ENCODE results near the gene SIRPB1. TPM values are rescaled to one million over a fixed set of nuclear protein-coding genes. Genes with fewer than 3 reads are reported as not detected.

Gene SIRPB1
- total and polyA plus RNA-seq, 10 of the 15 experiments (the other 5 are each of a cell fraction or from before 2014, with no cell fraction given), result 3.4 to 33.8 (median 14.1) TPM

DNA sequence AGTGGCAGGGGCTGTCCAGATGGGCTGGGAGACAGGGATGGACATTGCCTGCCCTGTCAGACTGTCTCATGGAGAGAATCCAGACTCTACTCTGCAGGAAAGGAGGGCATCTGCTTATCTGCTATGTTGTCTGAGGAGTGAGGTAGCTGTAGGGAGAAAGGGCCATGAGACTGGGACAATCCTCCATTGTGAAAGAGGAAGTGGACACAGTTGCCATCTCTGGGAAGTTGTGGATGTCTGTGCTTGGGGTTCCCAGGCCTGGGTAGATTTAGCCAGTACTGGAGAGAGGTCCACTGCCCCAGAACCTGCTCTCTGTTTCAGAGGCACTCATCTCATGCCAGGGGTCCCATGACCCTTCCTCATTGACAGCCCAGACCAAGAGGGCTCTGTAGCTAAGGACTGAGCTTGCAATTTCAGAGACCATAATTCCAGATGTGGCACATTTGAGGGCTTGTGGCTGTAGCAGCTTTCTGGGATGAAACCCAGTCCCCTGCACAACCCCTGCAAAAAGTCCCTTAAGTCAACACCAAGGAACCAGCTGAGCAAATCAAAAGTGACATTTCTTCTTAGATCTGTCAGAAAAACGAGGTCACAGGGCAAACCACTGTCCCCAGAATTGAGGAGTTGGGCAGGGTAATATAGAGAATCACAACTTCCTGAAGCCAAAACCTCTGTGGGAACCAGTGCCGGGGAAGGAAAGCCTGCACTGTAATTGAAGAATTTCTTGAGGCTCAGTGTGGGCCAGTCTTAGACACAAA is 41.9 kb upstream of the SIRPB1 start (continued):
- TF ChIP-seq IKZF2 (IDR thresholded peaks at IDR 0.05), result peak; percentile 57 to 59; a peak in 3 of 4 replicates

DNA sequence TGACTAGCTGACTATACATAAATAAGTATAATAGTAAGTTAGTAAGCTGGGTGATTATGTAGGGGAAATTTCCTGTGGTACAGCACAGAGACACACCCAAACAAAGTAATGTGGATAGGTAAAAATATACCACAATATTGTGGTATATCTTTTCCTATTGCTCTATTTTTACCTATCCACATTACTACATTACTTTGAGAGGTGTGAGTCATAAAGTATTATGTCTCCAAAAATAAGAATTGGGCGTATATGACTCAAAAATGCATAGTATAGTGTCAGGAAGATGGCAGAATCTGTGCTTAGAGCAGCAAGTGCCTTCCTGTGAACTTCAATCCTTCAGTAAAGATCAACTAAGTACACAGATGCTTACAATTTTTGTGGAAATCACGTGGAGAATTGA is 40.4 kb upstream of the SIRPB1 start:
- FAIRE-seq (no peak), ATAC-seq (peak; percentile 58), DNase-seq (ENCODE audit: low read depth, low spot score) (no peak)
- intact Hi-C loops (cut with micrococcal nuclease; ENCODE audit: unreplicated experiment) (no loop called here), in situ Hi-C loops (cut with MboI) (no loop called here)
- RAD21 ChIA-PET (ENCODE audit: unreplicated experiment), result no interaction called here
- POLR2A ChIA-PET, result interaction anchor here (1.3 kb wide), 2 partner anchors 15 to 71 kb away, joined by 3 to 4 read pairs; no protein-coding TSS in a partner anchor
- no TSS peak for BruUV-seq (replicated peaks)
- no peak overlapping the region for H2AFZ ChIP-seq (ENCODE audit: control insufficient read depth, low read depth, low read length)
- no peaks in the 10 kb centered on the region for H3K36me3 ChIP-seq (ENCODE audit: control insufficient read depth in 2 of 2, insufficient read depth in 2 of 2, low read length in 1 of 2)
- 0% methylated on average over 2 of the region's 2 CpGs for WGBS (ENCODE audit: insufficient coverage, insufficient replicate concordance, low lambda C conversion rate, missing lambda C conversion rate)
- no peaks in the 10 kb centered on the region for H3K79me2 ChIP-seq (ENCODE audit: control insufficient read depth, insufficient read depth, low read length)
- SMC1A ChIA-PET (ENCODE audit: uncharacterized antibody, unreplicated experiment), result interaction anchor here (0.8 to 1.6 kb wide), 2 partner anchors 71 to 104 kb away, joined by 4 read pairs; no protein-coding TSS in a partner anchor
- H3K27me3 ChIP-seq (replicated peaks in 1 of 2; ENCODE audit: control insufficient read depth in 2 of 2, insufficient read depth in 2 of 2, low read length in 1 of 2), result peaks cover 0 to 4% of the 10 kb centered on the region in 2 experiments; a peak in 1 of 4 replicates
- no peak overlapping the region for H3K4me3 ChIP-seq
- H3K4me1 ChIP-seq (ENCODE audit: control insufficient read depth, insufficient read depth, low read length), result peaks cover 27% of the 10 kb centered on the region
- H3K4me2 ChIP-seq (ENCODE audit: control insufficient read depth, insufficient read depth), result no peak overlapping the region
- no peaks in the 10 kb centered on the region for H4K20me1 ChIP-seq (ENCODE audit: control insufficient read depth, insufficient read depth)
- CTCF ChIA-PET, result interaction anchor here (1.2 to 1.4 kb wide), 2 partner anchors 33 to 152 kb away, joined by 3 read pairs; no protein-coding TSS in a partner anchor
- no peaks in the 10 kb centered on the region for H3K9me3 ChIP-seq (replicated peaks; ENCODE audit: control insufficient read depth, insufficient read depth, low read length)
- H3K9ac ChIP-seq (ENCODE audit: control insufficient read depth, insufficient read depth, low read length), result no peak overlapping the region
- H3K27ac ChIP-seq (ENCODE audit: control insufficient read depth, insufficient read depth), result no peak overlapping the region
- no peak for TF ChIP-seq ESRRA (IDR thresholded peaks at IDR 0.05; ENCODE audit: low read length)
- TF ChIP-seq SMAD5 (IDR thresholded peaks at IDR 0.05; ENCODE audit: low read depth), result no peak
- TF ChIP-seq RAD21 (IDR thresholded peaks at IDR 0.05; ENCODE audit: insufficient read depth, low read depth, low read length), result no peak
- TF ChIP-seq CBFB (IDR thresholded peaks at IDR 0.05; ENCODE audit: low read depth), result peak; percentile 73; the same call in 1 of the 2 replicates
- no peak for TF ChIP-seq EGR1 (IDR thresholded peaks at IDR 0.05; ENCODE audit: borderline replicate concordance in 1 of 2, low read depth in 2 of 2, low read length in 2 of 2)
- TF ChIP-seq NR2F1 (conservative IDR thresholded peaks at IDR 0.05), result no peak
- no peak for TF ChIP-seq HDGF (IDR thresholded peaks at IDR 0.05)
- no peak for TF ChIP-seq RELA (IDR thresholded peaks at IDR 0.05; ENCODE audit: borderline replicate concordance, partially characterized antibody)
- TF ChIP-seq, protein P1, sequence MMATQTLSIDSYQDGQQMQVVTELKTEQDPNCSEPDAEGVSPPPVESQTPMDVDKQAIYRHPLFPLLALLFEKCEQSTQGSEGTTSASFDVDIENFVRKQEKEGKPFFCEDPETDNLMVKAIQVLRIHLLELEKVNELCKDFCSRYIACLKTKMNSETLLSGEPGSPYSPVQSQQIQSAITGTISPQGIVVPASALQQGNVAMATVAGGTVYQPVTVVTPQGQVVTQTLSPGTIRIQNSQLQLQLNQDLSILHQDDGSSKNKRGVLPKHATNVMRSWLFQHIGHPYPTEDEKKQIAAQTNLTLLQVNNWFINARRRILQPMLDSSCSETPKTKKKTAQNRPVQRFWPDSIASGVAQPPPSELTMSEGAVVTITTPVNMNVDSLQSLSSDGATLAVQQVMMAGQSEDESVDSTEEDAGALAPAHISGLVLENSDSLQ (IDR thresholded peaks at IDR 0.05), result no peak
- TF ChIP-seq EED (IDR thresholded peaks at IDR 0.05; ENCODE audit: low read depth), result peak; percentile 60
- TF ChIP-seq, protein P2, sequence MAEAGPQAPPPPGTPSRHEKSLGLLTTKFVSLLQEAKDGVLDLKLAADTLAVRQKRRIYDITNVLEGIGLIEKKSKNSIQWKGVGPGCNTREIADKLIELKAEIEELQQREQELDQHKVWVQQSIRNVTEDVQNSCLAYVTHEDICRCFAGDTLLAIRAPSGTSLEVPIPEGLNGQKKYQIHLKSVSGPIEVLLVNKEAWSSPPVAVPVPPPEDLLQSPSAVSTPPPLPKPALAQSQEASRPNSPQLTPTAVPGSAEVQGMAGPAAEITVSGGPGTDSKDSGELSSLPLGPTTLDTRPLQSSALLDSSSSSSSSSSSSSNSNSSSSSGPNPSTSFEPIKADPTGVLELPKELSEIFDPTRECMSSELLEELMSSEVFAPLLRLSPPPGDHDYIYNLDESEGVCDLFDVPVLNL (IDR thresholded peaks at IDR 0.05; ENCODE audit: low read depth, low read length), result no peak
- TF ChIP-seq HDAC6 (IDR thresholded peaks at IDR 0.05; ENCODE audit: unreplicated experiment), result no peak
- 0 out of 2 replicates have a peak, but pooled peaks have one; percentile 12 for TF ChIP-seq GABPA (IDR thresholded peaks at IDR 0.05; ENCODE audit: low read depth)
- TF ChIP-seq EZH2 (IDR thresholded peaks at IDR 0.05; ENCODE audit: borderline replicate concordance, control insufficient read depth, low read depth, low read length), result no peak
- peak; percentile 29; the same call in 1 of the 2 replicates for TF ChIP-seq TCF7 (IDR thresholded peaks at IDR 0.05; ENCODE audit: borderline replicate concordance)
- TF ChIP-seq PML (IDR thresholded peaks at IDR 0.05; ENCODE audit: low read length), result 0 out of 2 replicates have a peak, but pooled peaks have one; percentile 34
- TF ChIP-seq SIX5 (IDR thresholded peaks at IDR 0.05; ENCODE audit: low read depth, low read length, severe bottlenecking), result no peak
- TF ChIP-seq CREB1 (IDR thresholded peaks at IDR 0.05; ENCODE audit: low read depth), result peak; percentile 61; the same call in 1 of the 2 replicates
- TF ChIP-seq MEF2A (IDR thresholded peaks at IDR 0.05; ENCODE audit: insufficient read depth, low read depth, low read length), result peak; percentile 93
